K562 (cell line): ENCODE measurements around the gene OR10H2. TPM values are rescaled to one million over a fixed set of nuclear protein-coding genes. Genes with fewer than 3 reads are reported as not detected.

Source experiments
- CHD4 ChIP-seq: fragments of 200-600 bp; sonication (generic); IDR thresholded peaks from 3 replicates; pipeline ENCODE4 v1.6.1; 2012; ENCODE audit warnings: low read depth, mild to moderate bottlenecking, mixed read lengths, low read length, inconsistent platforms; ENCODE audit not compliant: insufficient read depth, insufficient replicate concordance, poor library complexity, severe bottlenecking
- CREB3L1 ChIP-seq: fragments of 450-650 bp; IDR thresholded peaks from 2 replicates; pipeline ENCODE4 v1.6.1; 2014; ENCODE audit warnings: low read depth, mild to moderate bottlenecking, moderate library complexity, borderline replicate concordance
- E2F6 ChIP-seq, 2 experiments: IDR thresholded peaks; 2 replicates each; pipeline ENCODE4 v1.6.1; 2011; ENCODE audit warnings: borderline replicate concordance in 1 of 2, control low read depth in 1 of 2, low read depth in 1 of 2, low read length in 1 of 2, mild to moderate bottlenecking in 1 of 2, mixed read lengths in 1 of 2, moderate library complexity in 1 of 2; ENCODE audit not compliant: insufficient read depth in 1 of 2, insufficient read length in 1 of 2, poor library complexity in 1 of 2, severe bottlenecking in 1 of 2; ENCODE audit errors: extremely low read depth in 1 of 2
- E4F1 ChIP-seq: fragments of 250-450 bp; sonication (Bioruptor Pico); IDR thresholded peaks from 2 replicates; pipeline ENCODE4 v1.5.0; 2021; ENCODE audit warnings: mild to moderate bottlenecking, borderline replicate concordance
- EGR1 ChIP-seq: fragments of 450-650 bp; conservative IDR thresholded peaks from 2 replicates; pipeline ENCODE4 v1.6.1; 2017; ENCODE audit warnings: mild to moderate bottlenecking
- EP400 ChIP-seq: fragments of 450-650 bp; IDR thresholded peaks from 2 replicates; pipeline ENCODE4 v1.6.1; 2017; ENCODE audit warnings: antibody characterized with exemption, mild to moderate bottlenecking, moderate library complexity
- FOSL1 ChIP-seq: fragments of 200-800 bp; sonication (Bioruptor generic); conservative IDR thresholded peaks from 2 replicates; pipeline ENCODE4 v1.6.1; 2016; ENCODE audit warnings: missing genetic modification characterization, missing compliant biosample characterization
- FUS ChIP-seq: fragments of 200-400 bp; formaldehyde crosslinking; optimal IDR thresholded peaks from 2 replicates; pipeline ENCODE3; 2017; ENCODE audit warnings: low read depth, low read length
- LARP7 ChIP-seq: fragments of 450-650 bp; IDR thresholded peaks from 2 replicates; pipeline ENCODE4 v1.6.1; 2016
- MNT ChIP-seq, 2 experiments: fragments of 450-650 bp; conservative IDR thresholded peaks; 2 replicates each; pipeline ENCODE4 v1.6.1; 2017; ENCODE audit warnings: mild to moderate bottlenecking in 2 of 2, moderate library complexity in 2 of 2
- NRF1 ChIP-seq, 2 experiments: fragments of 450-650 bp; IDR thresholded peaks in 1 of 2; conservative IDR thresholded peaks in 1 of 2; 2 replicates each; pipeline ENCODE4 v1.6.1; 2014; ENCODE audit warnings: mild to moderate bottlenecking in 2 of 2
- OTX1 ChIP-seq: fragments of 450-650 bp; formaldehyde crosslinking; IDR thresholded peaks from 2 replicates; pipeline ENCODE4 v1.4.0; 2022; ENCODE audit warnings: mild to moderate bottlenecking
- PHB2 ChIP-seq: fragments of 450-650 bp; IDR thresholded peaks from 2 replicates; pipeline ENCODE4 v1.6.1; 2017; ENCODE audit warnings: low read depth
- POLR2AphosphoS5 ChIP-seq: IDR thresholded peaks from 2 replicates; pipeline ENCODE4 v1.6.1; 2011; ENCODE audit warnings: mild to moderate bottlenecking, low read depth, low read length, moderate library complexity; ENCODE audit not compliant: control insufficient read depth, insufficient read depth
- RAD21 ChIP-seq, 2 experiments: fragments of 250-450 bp in 1 of 2; fragments of 450-650 bp in 1 of 2; sonication (Bioruptor Pico) in 1 of 2; formaldehyde crosslinking in 1 of 2; IDR thresholded peaks in 1 of 2; conservative IDR thresholded peaks in 1 of 2; 2 replicates each; pipeline versions ENCODE4 v1.4.0 to v1.8.0; 2020 to 2022; ENCODE audit warnings: mild to moderate bottlenecking in 2 of 2, moderate library complexity in 1 of 2
- RNF2 ChIP-seq: sonication (generic); IDR thresholded peaks from 2 replicates; pipeline ENCODE4 v1.6.1; 2016
- RUNX1 ChIP-seq: sonication (generic); IDR thresholded peaks from 2 replicates; pipeline ENCODE4 v1.6.1; 2016; ENCODE audit warnings: antibody characterized with exemption, low read depth
- XRCC3 ChIP-seq: fragments of 450-650 bp; IDR thresholded peaks from 2 replicates; pipeline ENCODE4 v1.6.1; 2017; ENCODE audit warnings: mild to moderate bottlenecking, moderate library complexity
- ZC3H4 ChIP-seq: sonication (generic); formaldehyde crosslinking; IDR thresholded peaks from 2 replicates; pipeline ENCODE4 v1.9.0; 2021; ENCODE audit warnings: missing genetic modification reagents, borderline replicate concordance
- ZNF143 ChIP-seq: sonication (generic); formaldehyde crosslinking; IDR thresholded peaks from 2 replicates; pipeline ENCODE4 v1.9.0; 2022; ENCODE audit warnings: mild to moderate bottlenecking, missing genetic modification reagents
- ZNF263 ChIP-seq: sonication (generic); formaldehyde crosslinking; IDR thresholded peaks from 2 replicates; pipeline ENCODE4 v1.8.0; 2022; ENCODE audit warnings: mild to moderate bottlenecking, missing genetic modification reagents, borderline replicate concordance
- ZNF561 ChIP-seq: fragments of 450-650 bp; formaldehyde crosslinking; conservative IDR thresholded peaks from 2 replicates; pipeline ENCODE4 v1.4.0; 2020; ENCODE audit warnings: mild to moderate bottlenecking, moderate library complexity
- polyA plus RNA-seq, 8 experiments: library from polyadenylated mRNA; depleted of rRNA in 4 of 8; stranded (reverse) in 5 of 8; unstranded in 3 of 8; fragments of >200 nt; fragmentation: Nextera tagmentation in 2 of 8; fragmentation: Illumina TruSeq in 1 of 8; extraction: Ambion mirVana in 2 of 8; extraction: Trizol in 1 of 8; gene quantifications; 2 replicates each; pipeline versions ENCODE4 v1.2.1 to v1.2.3, GENCODE V29; 2011 to 2014; ENCODE audit warnings: inconsistent platforms in 1 of 8, missing spikeins in 1 of 8
- total RNA-seq, 7 experiments: library from RNA; depleted of rRNA in 6 of 7; stranded (reverse); fragments of >200 nt in 6 of 7; fragmentation: Illumina TruSeq in 2 of 7; extraction: Trizol in 2 of 7; gene quantifications; 2 replicates each; pipeline versions ENCODE4 v1.2.1 to v1.2.3, GENCODE V29; 2011 to 2021; ENCODE audit warnings: low replicate concordance in 1 of 7

Gene OR10H2
- total and polyA plus RNA-seq, 9 of the 15 experiments (the other 6 are each of a cell fraction or from before 2014, with no cell fraction given): not detected

- TF ChIP-seq E4F1 (CRISPR knock-in tag): no peak
- TF ChIP-seq RUNX1: no peak
- TF ChIP-seq POLR2AphosphoS5: no peak
- TF ChIP-seq LARP7: no peak
- TF ChIP-seq ZNF143: no peak
- TF ChIP-seq ZNF561 (CRISPR knock-in tag): no peak
- no peak for TF ChIP-seq CHD4
- TF ChIP-seq CREB3L1: no peak
- TF ChIP-seq PHB2: no peak
- no peak for TF ChIP-seq ZNF263 (CRISPR knock-in tag)
- no peak for TF ChIP-seq EP400
- no peak for TF ChIP-seq E2F6 (IDR thresholded peaks at IDR 0.05; ENCODE audit: borderline replicate concordance in 1 of 2, extremely low read depth in 1 of 2, insufficient read depth in 1 of 2, insufficient read length in 1 of 2, low read depth in 1 of 2, low read length in 1 of 2, poor library complexity in 1 of 2, severe bottlenecking in 1 of 2)
- peak in 1 of 2 experiments; percentile 32; a peak in 2 of 4 replicates for TF ChIP-seq RAD21 (CRISPR knock-in tag; conservative IDR thresholded peaks at IDR 0.05 in 1 of 2, IDR thresholded peaks at IDR 0.05 in 1 of 2)
- no peak for TF ChIP-seq FUS
- TF ChIP-seq MNT (conservative IDR thresholded peaks at IDR 0.05): no peak
- no peak for TF ChIP-seq ZC3H4
- 0 out of 4 replicates have a peak, but pooled peaks of 1 of the 2 experiments have one; percentile 21 for TF ChIP-seq NRF1 (conservative IDR thresholded peaks at IDR 0.05 in 1 of 2, IDR thresholded peaks at IDR 0.05 in 1 of 2)
- no peak for TF ChIP-seq EGR1
- no peak for TF ChIP-seq RNF2
- TF ChIP-seq FOSL1 (tag): no peak
- no peak for TF ChIP-seq OTX1 (CRISPR knock-in tag)
- TF ChIP-seq XRCC3: no peak
Observed at GRCh38 chr19:15759962-15760565, 32.2 kb downstream of the OR10H2 start (continued).
